Uterus (tissue), 2 donors: ENCODE measurements around the gene IGSF3.

ENCODE experiments used
- POLR2A ChIP-seq, 2 donors: fragments of 450-650 bp; IDR thresholded peaks; one replicate each; pipeline ENCODE4 v1.6.1; 2016; ENCODE audit warnings: antibody characterized with exemption in 2 of 2, mild to moderate bottlenecking in 1 of 2, moderate library complexity in 1 of 2
- TF ChIP-seq, protein P1 (sequence below), 4 experiments: fragments of 200-600 bp in 2 of 4; fragments of 450-650 bp in 2 of 4; sonication (generic) in 2 of 4; IDR thresholded peaks; one replicate each; pipeline ENCODE4 v1.5.1; 2016 to 2019; ENCODE audit warnings: antibody characterized with exemption in 4 of 4, mild to moderate bottlenecking in 2 of 4, moderate library complexity in 1 of 4

DNA sequence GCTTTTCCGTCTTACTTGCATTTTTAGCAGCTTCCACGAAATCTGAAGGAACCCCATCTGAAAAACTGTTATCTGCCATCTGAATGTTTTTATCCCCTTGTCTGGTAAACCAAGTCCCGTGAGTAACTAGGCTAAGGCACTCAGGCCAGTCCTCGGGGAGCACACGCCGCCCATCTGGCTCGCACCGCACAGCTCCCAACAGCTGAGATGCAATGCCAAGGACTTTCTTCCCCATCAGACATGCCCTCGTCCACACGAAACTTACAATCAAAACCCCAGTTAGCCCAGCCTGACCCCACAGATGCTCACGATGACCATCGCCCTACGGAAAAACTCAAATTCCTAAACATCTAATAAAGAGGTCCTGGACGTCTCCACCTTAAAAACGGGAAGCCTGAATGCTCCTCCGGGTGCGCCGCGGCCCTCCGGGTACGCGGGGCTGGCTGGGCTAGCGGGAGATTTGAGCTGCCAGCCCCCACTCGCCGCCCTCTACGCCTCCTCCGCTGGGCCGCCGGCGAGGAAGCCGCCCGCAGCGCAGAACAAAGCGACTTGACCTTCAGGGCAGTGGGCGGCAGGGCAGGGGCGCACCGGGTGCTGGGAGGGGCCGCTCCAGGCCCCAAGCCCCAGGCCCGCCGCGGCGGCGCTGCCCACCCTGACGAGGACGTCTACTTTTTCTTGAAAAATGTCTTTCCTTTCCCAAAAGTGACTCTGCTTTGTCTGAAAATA lies 133.4 kb downstream of the IGSF3 start:
- TF ChIP-seq, protein P1, sequence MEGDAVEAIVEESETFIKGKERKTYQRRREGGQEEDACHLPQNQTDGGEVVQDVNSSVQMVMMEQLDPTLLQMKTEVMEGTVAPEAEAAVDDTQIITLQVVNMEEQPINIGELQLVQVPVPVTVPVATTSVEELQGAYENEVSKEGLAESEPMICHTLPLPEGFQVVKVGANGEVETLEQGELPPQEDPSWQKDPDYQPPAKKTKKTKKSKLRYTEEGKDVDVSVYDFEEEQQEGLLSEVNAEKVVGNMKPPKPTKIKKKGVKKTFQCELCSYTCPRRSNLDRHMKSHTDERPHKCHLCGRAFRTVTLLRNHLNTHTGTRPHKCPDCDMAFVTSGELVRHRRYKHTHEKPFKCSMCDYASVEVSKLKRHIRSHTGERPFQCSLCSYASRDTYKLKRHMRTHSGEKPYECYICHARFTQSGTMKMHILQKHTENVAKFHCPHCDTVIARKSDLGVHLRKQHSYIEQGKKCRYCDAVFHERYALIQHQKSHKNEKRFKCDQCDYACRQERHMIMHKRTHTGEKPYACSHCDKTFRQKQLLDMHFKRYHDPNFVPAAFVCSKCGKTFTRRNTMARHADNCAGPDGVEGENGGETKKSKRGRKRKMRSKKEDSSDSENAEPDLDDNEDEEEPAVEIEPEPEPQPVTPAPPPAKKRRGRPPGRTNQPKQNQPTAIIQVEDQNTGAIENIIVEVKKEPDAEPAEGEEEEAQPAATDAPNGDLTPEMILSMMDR (IDR thresholded peaks at IDR 0.05), result no peak
- no peak for TF ChIP-seq POLR2A (IDR thresholded peaks at IDR 0.05)
